ENCODE measurements around the gene RIMS3.
A peak's percentile ranks its signal among the peaks of the same experiment; 100 is the strongest.
"Not testable (repeated sequence)": the region's sequence is repeated elsewhere in the genome, so short reads cannot be mapped to it uniquely, and the experiment has no call there.

Gene RIMS3

GRCh38 chr1:40665335-40666171 lies at the start of gene RIMS3:
RIMS3 (minus strand) TSS chr1:40665682; CDS start chr1:40641925, 23,757 bp downstream.
- DNase-seq = peak; percentile 84

GRCh38 chr1:40712997-40713396 lies 47.5 kb upstream of the RIMS3 start:
- no peak for DNase-seq

GRCh38 chr1:40712405-40712944 lies 47.0 kb upstream of the RIMS3 start:
- no peak for DNase-seq

- no peak for DNase-seq
Observed at GRCh38 chr1:40711465-40712404, 46.3 kb upstream of the RIMS3 start.

- no peak for DNase-seq
Observed at GRCh38 chr1:40710581-40711315, 45.3 kb upstream of the RIMS3 start.

GRCh38 chr1:40709802-40710278 lies 44.4 kb upstream of the RIMS3 start:
- no peak for DNase-seq

- peak; percentile 55 for DNase-seq
Observed at GRCh38 chr1:40709100-40709801, 43.8 kb upstream of the RIMS3 start.

GRCh38 chr1:40708750-40709099 lies 43.2 kb upstream of the RIMS3 start:
- DNase-seq = no peak

- no peak for DNase-seq
Observed at GRCh38 chr1:40706626-40707025, 41.1 kb upstream of the RIMS3 start.

- DNase-seq = no peak
Observed at GRCh38 chr1:40704817-40705733, 39.6 kb upstream of the RIMS3 start.

- DNase-seq = no peak
Observed at GRCh38 chr1:40703316-40703715, 37.8 kb upstream of the RIMS3 start.

- DNase-seq = not testable (repeated sequence)
Observed at GRCh38 chr1:40702810-40703209, 37.3 kb upstream of the RIMS3 start.

- DNase-seq = no peak
Observed at GRCh38 chr1:40701684-40702083, 36.2 kb upstream of the RIMS3 start.

GRCh38 chr1:40699787-40700186 lies 34.3 kb upstream of the RIMS3 start:
- DNase-seq = no peak

- no peak for DNase-seq
Observed at GRCh38 chr1:40697436-40697835, 32.0 kb upstream of the RIMS3 start.

- DNase-seq = no peak
Observed at GRCh38 chr1:40696294-40696693, 30.8 kb upstream of the RIMS3 start.

- no peak for DNase-seq
Observed at GRCh38 chr1:40694353-40694874, 28.9 kb upstream of the RIMS3 start.

- no peak for DNase-seq
Observed at GRCh38 chr1:40693425-40693824, 27.9 kb upstream of the RIMS3 start.

- DNase-seq = no peak
Observed at GRCh38 chr1:40692429-40692895, 27.0 kb upstream of the RIMS3 start.

Measured in activated T-cell treated with anti-CD3 and anti-CD28 coated beads for 4 hours (primary cell).